NOMO-1 (cell line): ENCODE data around the gene SNCAIP.

Experiments
- DNase-seq, 2 experiments: peaks; one replicate each; lab custom pipeline; 2025; ENCODE audit not compliant: unreplicated experiment in 2 of 2; lab: John Stamatoyannopoulos, UW

Gene SNCAIP

GRCh38 chr5:122492675-122493074 lies 180.6 kb downstream of the SNCAIP start:
- DNase-seq: peak in 1 of 2 experiments; percentile 4

- no peak for DNase-seq
These were observed 181.3 kb downstream of the SNCAIP start for GRCh38 chr5:122493091-122494021.

GRCh38 chr5:122494109-122494508 lies 182.1 kb downstream of the SNCAIP start:
- no peak for DNase-seq

- DNase-seq: no peak
These were observed 186.1 kb downstream of the SNCAIP start for GRCh38 chr5:122498163-122498562.

- no peak for DNase-seq
These were observed 187.5 kb downstream of the SNCAIP start for GRCh38 chr5:122499585-122499984.

- DNase-seq: peak in 1 of 2 experiments; percentile 47
These were observed 188.4 kb downstream of the SNCAIP start for GRCh38 chr5:122500245-122501088.

- DNase-seq: no peak
These were observed 189.0 kb downstream of the SNCAIP start for GRCh38 chr5:122501089-122501435.

GRCh38 chr5:122507045-122507444 lies 195.0 kb downstream of the SNCAIP start:
- DNase-seq: no peak

- DNase-seq: no peak
These were observed 195.5 kb downstream of the SNCAIP start for GRCh38 chr5:122507581-122507980.

- DNase-seq: no peak
These were observed 196.6 kb downstream of the SNCAIP start for GRCh38 chr5:122508623-122509022.
